GM20000 (cell line): ENCODE measurements around the gene FCHO2.

Experiments used
- DNase-seq: peaks from one replicate; pipeline ENCODE4 v3.0.0; 2012; ENCODE audit warnings: low spot score
- TF ChIP-seq, protein P1 (sequence below): IDR thresholded peaks from 2 replicates; pipeline ENCODE4 v1.5.1; 2012; ENCODE audit warnings: mild to moderate bottlenecking, control low read depth; ENCODE audit errors: extremely low read depth, missing control alignments

The FCHO2 gene

DNA sequence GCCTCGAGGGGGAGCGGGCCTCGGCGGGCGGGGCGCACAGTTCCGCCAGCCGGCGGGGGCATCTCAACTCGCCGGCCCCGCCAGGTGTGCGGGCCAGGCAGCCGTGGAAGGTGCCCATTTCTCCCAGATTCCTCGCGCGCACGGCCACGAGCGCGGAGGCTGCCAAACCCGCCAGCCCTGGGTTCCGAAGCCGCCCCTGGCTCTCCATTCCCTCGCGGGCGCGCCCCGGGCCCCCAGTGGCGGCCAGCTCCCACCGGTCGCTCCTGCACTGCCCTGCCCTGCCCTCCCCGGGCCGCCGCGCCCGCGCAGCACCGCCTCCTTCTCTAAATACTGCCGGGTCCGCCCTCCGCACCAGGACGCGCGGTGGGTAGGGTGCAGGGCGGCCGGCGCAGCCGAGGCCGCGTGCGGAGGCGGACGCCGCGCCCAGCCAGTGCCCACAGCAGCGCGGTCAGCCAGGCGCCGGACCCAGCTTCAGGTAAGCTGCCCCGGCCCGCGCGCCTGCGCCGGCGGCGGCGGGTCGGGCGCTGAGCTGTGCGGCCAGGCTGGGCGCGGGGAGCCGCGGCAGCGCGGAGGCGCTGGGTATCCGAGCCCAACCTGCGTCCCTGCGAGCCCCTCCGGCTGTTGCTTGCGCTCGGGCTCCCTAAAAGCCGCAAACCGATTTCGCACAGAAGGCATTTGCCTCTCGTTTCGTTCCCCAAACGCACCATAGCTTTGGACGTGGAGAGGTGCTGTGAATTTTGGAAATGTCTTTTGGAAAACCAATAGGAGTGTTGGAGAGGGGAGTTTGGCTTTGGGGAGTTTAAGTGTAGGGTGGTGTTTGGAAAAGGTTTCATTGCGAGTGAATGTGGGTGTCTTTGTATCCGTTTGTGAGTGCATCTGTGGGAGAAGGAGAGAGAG lies 164.6 kb downstream of the FCHO2 start, which contains the start of gene TMEM171:
Gene TMEM171 (plus strand): TSS at position 354 of the 897 bp plus-strand sequence. CDS start 2,799 bp downstream, outside the sequence.
- TF ChIP-seq, protein P1, sequence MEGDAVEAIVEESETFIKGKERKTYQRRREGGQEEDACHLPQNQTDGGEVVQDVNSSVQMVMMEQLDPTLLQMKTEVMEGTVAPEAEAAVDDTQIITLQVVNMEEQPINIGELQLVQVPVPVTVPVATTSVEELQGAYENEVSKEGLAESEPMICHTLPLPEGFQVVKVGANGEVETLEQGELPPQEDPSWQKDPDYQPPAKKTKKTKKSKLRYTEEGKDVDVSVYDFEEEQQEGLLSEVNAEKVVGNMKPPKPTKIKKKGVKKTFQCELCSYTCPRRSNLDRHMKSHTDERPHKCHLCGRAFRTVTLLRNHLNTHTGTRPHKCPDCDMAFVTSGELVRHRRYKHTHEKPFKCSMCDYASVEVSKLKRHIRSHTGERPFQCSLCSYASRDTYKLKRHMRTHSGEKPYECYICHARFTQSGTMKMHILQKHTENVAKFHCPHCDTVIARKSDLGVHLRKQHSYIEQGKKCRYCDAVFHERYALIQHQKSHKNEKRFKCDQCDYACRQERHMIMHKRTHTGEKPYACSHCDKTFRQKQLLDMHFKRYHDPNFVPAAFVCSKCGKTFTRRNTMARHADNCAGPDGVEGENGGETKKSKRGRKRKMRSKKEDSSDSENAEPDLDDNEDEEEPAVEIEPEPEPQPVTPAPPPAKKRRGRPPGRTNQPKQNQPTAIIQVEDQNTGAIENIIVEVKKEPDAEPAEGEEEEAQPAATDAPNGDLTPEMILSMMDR, result no peak
- DNase-seq, result no peak

DNA sequence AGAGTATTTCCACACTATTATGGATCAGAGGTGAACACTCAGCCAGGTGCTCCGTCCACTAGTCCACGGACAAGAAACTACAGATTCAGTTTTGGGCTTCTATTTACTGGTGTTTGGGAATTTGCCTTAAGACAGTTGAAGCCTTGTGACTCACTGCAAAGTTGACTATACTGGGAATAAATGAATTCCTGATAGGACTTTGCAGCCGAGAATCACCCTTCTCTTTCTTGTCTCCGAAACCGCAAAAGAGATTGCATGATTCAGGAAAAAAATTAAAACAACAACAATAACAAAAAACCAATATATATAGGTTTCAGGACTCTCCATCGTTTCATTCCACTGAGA lies 165.2 kb downstream of the FCHO2 start:
- DNase-seq, result no peak
- TF ChIP-seq, protein P1, result no peak

DNA sequence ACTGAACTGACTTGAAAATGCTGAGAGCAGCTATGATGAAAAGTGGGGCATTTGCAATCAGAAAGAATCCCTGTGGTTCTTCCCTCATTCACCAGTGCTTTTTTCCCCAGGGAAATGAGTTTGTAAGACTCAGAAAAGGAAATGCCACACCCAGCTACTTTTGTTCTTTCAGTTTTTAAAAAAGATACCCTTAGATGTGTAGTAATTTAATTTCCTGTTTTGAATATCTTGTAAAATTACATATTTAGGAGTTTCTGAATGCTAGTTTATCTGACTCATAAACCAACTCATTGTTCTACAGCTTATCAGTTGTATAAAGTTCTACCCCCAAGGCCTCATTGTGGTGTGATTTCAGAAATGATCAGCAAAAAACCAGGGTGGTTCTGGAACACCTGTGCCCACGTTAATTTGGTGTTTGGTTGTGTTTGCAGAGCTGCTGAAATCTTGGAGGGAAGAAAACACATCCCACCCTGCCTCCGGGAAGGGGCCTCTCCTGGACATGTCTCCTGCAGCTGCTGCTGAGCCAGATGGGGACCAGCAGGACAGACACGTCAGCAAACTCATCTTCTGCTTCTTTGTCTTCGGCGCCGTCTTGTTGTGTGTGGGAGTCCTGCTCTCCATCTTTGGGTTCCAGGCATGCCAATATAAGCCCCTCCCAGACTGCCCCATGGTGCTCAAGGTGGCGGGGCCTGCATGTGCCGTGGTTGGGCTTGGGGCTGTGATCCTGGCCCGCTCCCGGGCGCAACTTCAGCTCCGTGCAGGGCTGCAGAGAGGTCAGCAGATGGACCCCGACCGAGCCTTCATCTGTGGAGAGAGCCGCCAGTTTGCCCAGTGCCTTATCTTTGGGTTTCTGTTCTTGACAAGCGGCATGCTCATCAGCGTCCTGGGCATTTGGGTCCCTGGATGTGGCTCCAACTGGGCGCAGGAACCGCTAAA lies 167.3 kb downstream of the FCHO2 start:
- TF ChIP-seq, protein P1, result no peak
- DNase-seq, result no peak

DNA sequence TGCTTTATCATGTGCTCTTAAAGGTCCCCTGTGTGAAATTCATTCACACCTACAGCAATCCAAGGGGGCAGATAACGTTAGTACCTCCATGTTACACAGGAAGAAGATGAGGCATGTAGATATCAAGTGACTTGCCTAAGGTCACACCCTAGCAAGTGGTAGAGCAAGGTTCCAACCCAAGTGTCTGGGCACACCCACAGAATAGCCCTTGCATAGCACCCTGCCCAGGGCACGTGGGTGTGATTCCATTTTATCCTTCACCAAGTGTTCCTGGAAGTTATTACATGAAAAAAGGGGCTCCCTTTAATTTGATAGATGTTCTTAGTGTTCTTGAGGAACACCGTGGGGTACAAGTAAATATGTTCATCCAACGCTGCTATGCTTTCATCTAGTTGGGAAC lies 169.4 kb downstream of the FCHO2 start:
- no peak for DNase-seq
- TF ChIP-seq, protein P1, result no peak

DNA sequence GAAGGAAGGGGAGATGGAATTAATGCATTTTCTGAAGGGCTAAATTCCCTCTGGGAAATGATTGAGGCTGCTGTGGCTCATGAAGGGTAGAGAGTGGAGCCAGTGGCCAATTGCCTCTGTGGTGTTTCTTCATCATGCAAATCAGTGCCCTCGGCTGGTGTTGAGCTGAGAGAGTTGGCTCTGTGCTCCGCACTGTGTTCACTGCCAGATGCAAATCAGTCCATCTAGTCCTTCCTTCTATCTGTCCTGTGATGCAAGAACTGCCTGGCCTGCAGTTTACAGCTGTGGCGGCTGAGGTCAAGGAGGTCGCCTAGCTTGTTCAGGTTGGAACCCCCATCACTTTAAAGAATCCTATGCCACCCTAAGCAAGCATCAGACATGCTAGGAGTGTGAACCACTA lies 170.5 kb downstream of the FCHO2 start:
- TF ChIP-seq, protein P1, result no peak
- no peak for DNase-seq

DNA sequence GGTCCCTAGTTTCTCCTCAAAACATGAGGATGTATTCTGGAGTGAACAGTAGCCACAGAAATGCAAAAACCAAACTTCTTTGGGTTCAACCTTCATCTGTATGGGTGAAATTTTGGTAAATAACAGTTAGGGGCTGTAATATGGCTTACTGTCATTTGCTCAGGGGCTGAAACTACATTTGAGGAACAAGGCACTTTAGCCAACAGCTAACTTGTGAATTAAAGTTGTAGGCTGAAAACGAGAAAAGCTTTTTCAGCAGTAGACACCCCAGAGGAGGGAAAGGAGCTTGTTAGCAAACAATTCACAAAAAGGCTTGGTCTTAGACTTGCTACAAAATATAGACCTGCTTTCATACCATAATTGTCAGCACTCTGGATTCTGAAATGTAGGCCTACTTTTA lies 171.1 kb downstream of the FCHO2 start:
- DNase-seq, result no peak
- TF ChIP-seq, protein P1, result no peak

DNA sequence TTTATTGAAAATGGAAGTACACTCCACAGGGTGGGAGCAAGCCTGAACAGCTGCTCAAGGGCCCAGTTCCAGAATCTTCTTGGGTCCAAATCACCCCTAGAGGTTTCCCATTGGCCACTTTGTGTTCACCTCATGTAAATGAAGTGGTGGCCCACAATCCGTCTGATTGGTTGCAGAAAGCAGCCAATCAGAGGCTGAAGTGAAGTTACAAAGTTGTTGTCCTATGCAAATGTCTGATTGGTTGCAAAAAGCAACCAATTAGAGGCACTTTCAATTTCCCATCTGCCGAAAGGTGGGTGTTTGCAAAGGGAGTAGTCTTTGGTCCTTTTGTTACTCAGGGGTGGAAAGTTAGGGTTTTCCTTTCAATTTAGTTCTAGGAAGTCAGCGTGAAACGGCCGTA lies 173.3 kb downstream of the FCHO2 start:
- TF ChIP-seq, protein P1, result no peak
- DNase-seq, result no peak
